DND-41 (cell line): ENCODE measurements around the gene NT5C3A.

Source experiments
- ATAC-seq: fragments of 200-7000 bp; cut with Tn5 transposase; 3 replicates; pipeline ENCODE4 v1.9.1; 2021; ENCODE audit warnings: low read depth; ENCODE audit not compliant: insufficient read depth
- DNase-seq: peaks from one replicate; pipeline ENCODE4 v3.0.0-alpha.2; 2020
- H2AFZ ChIP-seq: 2 replicates; pipeline ENCODE4 v1.6.0; 2012; ENCODE audit warnings: low read depth, low read length
- H3K27ac ChIP-seq: 2 replicates; pipeline ENCODE4 v1.5.1; 2012; ENCODE audit warnings: low read length, inconsistent platforms
- H3K27me3 ChIP-seq: fragments of 200-600 bp; sonication (generic); 2 replicates; pipeline ENCODE4 v1.6.0; 2012; ENCODE audit warnings: low read length, mild to moderate bottlenecking, inconsistent platforms; ENCODE audit not compliant: insufficient read depth, poor library complexity
- H3K36me3 ChIP-seq: 2 replicates; pipeline ENCODE4 v1.5.1; 2012; ENCODE audit warnings: low read length, inconsistent platforms; ENCODE audit not compliant: insufficient read depth
- H3K4me1 ChIP-seq: 2 replicates; pipeline ENCODE4 v1.5.1; 2012; ENCODE audit warnings: mild to moderate bottlenecking, low read length; ENCODE audit not compliant: insufficient read depth
- H3K4me2 ChIP-seq: 2 replicates; pipeline ENCODE4 v1.6.0; 2012; ENCODE audit warnings: mild to moderate bottlenecking, moderate library complexity, low read length, inconsistent platforms; ENCODE audit not compliant: insufficient read depth
- H3K4me3 ChIP-seq, 2 experiments: fragments of 200-600 bp in 1 of 2; shearing (Covaris generic) in 1 of 2; 2 replicates each; pipeline ENCODE4 v1.5.1; 2012 to 2016; ENCODE audit warnings: inconsistent platforms in 2 of 2, low read length in 2 of 2, mild to moderate bottlenecking in 2 of 2, low read depth in 1 of 2, moderate library complexity in 1 of 2
- H3K79me2 ChIP-seq: 2 replicates; pipeline ENCODE4 v1.6.0; 2012; ENCODE audit warnings: low read length, inconsistent platforms; ENCODE audit not compliant: insufficient read depth
- H3K9ac ChIP-seq: 2 replicates; pipeline ENCODE4 v1.6.0; 2012; ENCODE audit warnings: low read depth, mild to moderate bottlenecking, inconsistent platforms, low read length, moderate library complexity
- H3K9me3 ChIP-seq: 2 replicates; pipeline ENCODE4 v1.5.1; 2012; ENCODE audit warnings: low read length, moderate library complexity, mild to moderate bottlenecking, inconsistent platforms; ENCODE audit not compliant: insufficient read depth, severe bottlenecking
- H4K20me1 ChIP-seq: 2 replicates; pipeline ENCODE4 v1.6.0; 2012; ENCODE audit warnings: low read length; ENCODE audit not compliant: insufficient read depth
- EZH2 ChIP-seq: IDR thresholded peaks from 3 replicates; pipeline ENCODE4 v1.6.1; 2012; ENCODE audit warnings: borderline replicate concordance, low read depth, mild to moderate bottlenecking, moderate library complexity, low read length, inconsistent platforms; ENCODE audit not compliant: severe bottlenecking
- TF ChIP-seq, protein P1 (sequence below): IDR thresholded peaks from 2 replicates; pipeline ENCODE4 v1.5.1; 2012; ENCODE audit warnings: borderline replicate concordance, low read length, moderate library complexity, mild to moderate bottlenecking; ENCODE audit not compliant: poor library complexity, severe bottlenecking; ENCODE audit errors: extremely low read depth

The NT5C3A gene

DNA sequence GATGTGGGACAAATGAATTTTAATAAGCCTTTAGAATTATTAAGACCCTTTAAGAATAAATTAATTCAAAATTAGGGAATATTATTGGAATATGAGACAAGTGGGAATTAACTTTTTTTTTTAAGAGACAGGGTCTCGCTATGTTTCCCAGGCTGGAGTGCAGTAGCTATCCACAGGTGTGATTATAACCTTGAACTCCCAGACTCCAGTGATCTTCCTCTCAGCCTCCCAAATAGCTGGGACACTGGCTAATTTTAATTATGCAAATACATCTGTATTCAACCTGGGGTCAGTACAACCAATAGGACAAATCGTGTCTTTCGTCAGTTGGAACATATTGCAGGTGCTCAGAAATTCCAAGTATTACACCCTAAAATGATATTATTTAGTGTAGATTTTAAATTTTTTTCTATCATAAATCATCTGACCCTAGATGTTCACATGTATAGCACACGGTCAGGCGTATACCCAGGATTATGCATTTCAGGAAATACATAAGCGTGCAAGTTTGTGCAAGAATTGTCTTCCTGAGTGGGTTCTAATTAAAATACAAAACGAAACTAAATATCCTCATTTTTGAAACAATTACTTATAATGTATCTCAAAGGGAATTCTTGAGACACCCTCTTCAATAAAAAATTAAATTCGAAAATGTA lies 1.2 kb downstream of the NT5C3A start:
- H4K20me1 ChIP-seq: peaks cover 41% of the 10 kb centered on the region
- peak overlapping the region; percentile 90 for H3K27ac ChIP-seq
- DNase-seq: no peak

DNA sequence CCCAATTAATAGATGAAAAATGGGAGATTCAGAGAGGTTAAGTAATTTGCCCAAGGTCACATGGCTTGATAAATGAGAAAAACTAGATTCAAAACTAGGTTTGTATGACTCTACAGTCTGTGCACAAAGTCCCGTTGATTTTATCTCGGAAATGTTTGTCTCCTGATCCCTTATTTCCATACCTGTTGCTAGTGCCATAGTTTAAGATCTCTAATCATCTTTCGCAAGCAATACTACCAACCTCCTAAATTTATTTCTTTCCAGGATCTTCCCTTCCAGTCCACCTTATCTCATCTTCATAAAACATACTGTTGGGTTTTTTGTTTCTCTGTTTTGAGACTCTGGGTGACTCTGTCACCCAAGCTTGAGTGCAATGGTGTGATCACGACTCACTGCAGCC lies 2.9 kb downstream of the NT5C3A start:
- H3K4me3 ChIP-seq: peak overlapping the region in 1 of 2 experiments; percentile 69; a peak in 1 of 4 replicates
- no peaks in the 10 kb centered on the region for H3K9me3 ChIP-seq
- H3K4me2 ChIP-seq: peak overlapping the region; percentile 67
- no peak for DNase-seq
- no peak overlapping the region for H3K9ac ChIP-seq
- peaks cover 56% of the 10 kb centered on the region for H3K4me1 ChIP-seq
- TF ChIP-seq, protein P1, sequence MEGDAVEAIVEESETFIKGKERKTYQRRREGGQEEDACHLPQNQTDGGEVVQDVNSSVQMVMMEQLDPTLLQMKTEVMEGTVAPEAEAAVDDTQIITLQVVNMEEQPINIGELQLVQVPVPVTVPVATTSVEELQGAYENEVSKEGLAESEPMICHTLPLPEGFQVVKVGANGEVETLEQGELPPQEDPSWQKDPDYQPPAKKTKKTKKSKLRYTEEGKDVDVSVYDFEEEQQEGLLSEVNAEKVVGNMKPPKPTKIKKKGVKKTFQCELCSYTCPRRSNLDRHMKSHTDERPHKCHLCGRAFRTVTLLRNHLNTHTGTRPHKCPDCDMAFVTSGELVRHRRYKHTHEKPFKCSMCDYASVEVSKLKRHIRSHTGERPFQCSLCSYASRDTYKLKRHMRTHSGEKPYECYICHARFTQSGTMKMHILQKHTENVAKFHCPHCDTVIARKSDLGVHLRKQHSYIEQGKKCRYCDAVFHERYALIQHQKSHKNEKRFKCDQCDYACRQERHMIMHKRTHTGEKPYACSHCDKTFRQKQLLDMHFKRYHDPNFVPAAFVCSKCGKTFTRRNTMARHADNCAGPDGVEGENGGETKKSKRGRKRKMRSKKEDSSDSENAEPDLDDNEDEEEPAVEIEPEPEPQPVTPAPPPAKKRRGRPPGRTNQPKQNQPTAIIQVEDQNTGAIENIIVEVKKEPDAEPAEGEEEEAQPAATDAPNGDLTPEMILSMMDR: no peak
- TF ChIP-seq EZH2: no peak
- H4K20me1 ChIP-seq: peaks cover 55% of the 10 kb centered on the region
- no peak overlapping the region for H2AFZ ChIP-seq
- no peak overlapping the region for H3K27ac ChIP-seq
- peaks cover 12% of the 10 kb centered on the region for H3K36me3 ChIP-seq
- peaks cover 81% of the 10 kb centered on the region for H3K79me2 ChIP-seq
- no peaks in the 10 kb centered on the region for H3K27me3 ChIP-seq
- ATAC-seq: no peak

More for the DNA sequence above, 1.2 kb downstream of the NT5C3A start:
- Histone ChIP-seq H2AFZ (peak overlapping the region; percentile 69; the same call in 1 of the 2 replicates), H3K4me3 (peak overlapping the region; percentile 69 to 95), H3K4me1 (peaks cover 42% of the 10 kb centered on the region), H3K79me2 (peaks cover 63% of the 10 kb centered on the region), H3K4me2 (peak overlapping the region; percentile 67), H3K36me3 (peaks cover 12% of the 10 kb centered on the region), H3K27me3 (no peaks in the 10 kb centered on the region), H3K9me3 (peaks cover 4% of the 10 kb centered on the region), H3K9ac (peak overlapping the region; percentile 91)
- no peak for TF ChIP-seq EZH2
- ATAC-seq: no peak

DNA sequence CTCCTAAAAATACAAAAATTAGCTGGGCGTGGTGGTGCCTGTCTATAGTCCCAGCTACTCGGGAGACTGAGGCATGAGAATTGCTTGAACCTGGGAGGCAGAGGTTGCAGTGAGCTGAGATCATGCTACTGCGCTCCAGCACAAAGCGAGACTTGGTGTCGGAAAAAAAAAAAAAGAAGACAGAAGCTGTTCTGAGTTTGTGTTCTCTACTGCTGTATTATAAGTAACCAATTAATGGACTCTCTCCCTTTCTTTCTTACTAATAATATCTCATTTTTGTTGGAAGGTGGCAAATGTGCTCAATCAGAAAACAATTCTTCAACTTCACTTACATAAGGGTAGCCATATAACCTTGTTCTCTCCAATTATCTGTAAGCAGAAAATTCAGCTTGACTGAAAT lies 7.4 kb downstream of the NT5C3A start:
- H3K79me2 ChIP-seq: peaks cover 100% of the 10 kb centered on the region
- H3K4me1 ChIP-seq: peaks cover 44% of the 10 kb centered on the region
- TF ChIP-seq EZH2: no peak
- TF ChIP-seq, protein P1: no peak
- H3K27ac ChIP-seq: no peak overlapping the region
- H2AFZ ChIP-seq: no peak overlapping the region
- H4K20me1 ChIP-seq: peaks cover 76% of the 10 kb centered on the region
- no peaks in the 10 kb centered on the region for H3K27me3 ChIP-seq
- H3K9ac ChIP-seq: no peak overlapping the region
- DNase-seq (no peak), ATAC-seq (no peak)
- 0 out of 2 replicates have a peak overlapping the region, but pooled peaks have one; percentile 12 for H3K4me2 ChIP-seq
- no peak overlapping the region for H3K4me3 ChIP-seq
- H3K36me3 ChIP-seq: peaks cover 12% of the 10 kb centered on the region
- H3K9me3 ChIP-seq: no peaks in the 10 kb centered on the region

DNA sequence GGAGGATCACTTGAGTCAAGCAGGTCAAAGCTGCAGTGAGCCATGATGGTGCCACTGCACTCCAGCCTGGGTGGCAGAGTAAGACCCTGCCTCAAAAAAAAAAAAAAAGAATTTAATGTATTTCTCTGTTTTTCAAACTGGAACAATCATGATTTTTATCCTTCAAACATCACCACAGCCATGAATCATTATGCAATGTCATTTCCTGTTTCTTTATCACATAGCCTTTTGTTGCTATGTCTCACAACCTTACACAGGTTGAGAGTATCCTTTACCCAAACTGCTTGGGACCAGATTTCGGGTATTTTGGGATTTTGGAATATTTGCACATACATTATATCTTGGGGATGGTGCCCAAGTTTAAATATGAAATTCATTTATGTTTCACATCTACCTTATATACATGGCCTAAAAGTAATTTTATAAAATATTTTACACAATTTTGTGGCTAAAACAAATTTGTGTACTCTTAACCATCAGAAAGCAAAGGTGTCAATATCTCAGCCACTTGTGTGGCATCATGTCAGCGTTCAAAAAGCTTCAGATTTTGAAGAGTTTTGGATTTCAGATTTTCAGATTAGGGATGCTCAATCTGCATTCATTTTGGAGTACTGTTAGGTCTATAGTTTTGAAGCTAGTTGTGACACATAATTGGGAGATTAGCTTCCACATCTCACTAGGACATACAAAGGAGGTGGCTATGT lies 8.2 kb downstream of the NT5C3A start:
- ATAC-seq (peak; percentile 80), DNase-seq (no peak)
- Histone ChIP-seq H3K27ac (peak overlapping the region; percentile 46; the same call in 1 of the 2 replicates), H3K79me2 (peaks cover 100% of the 10 kb centered on the region), H3K27me3 (no peaks in the 10 kb centered on the region), H3K4me2 (peak overlapping the region; percentile 27; the same call in 1 of the 2 replicates), H3K4me1 (peaks cover 36% of the 10 kb centered on the region), H4K20me1 (peaks cover 74% of the 10 kb centered on the region), H3K4me3 (no peak overlapping the region), H3K36me3 (0 out of 2 replicates have a peak, but pooled peaks cover 5% of the 10 kb centered on the region), H3K9ac (no peak overlapping the region), H2AFZ (no peak overlapping the region), H3K9me3 (no peaks in the 10 kb centered on the region)
- TF ChIP-seq EZH2: no peak
- TF ChIP-seq, protein P1: no peak
